Middle frontal gyrus (tissue), 1 donor: ENCODE results near the gene DDX20.
"Not testable (repeated sequence)": the region's sequence is repeated elsewhere in the genome, so short reads cannot be mapped to it uniquely, and the experiment has no call there.

Experiments
- DNase-seq: peaks from one replicate; pipeline ENCODE4 v3.0.0-alpha.2; 2015; ENCODE audit warnings: low spot score; ENCODE audit errors: extremely low spot score

The DDX20 gene

GRCh38 chr1:111786669-111787207 is 31.0 kb downstream of the DDX20 start:
- DNase-seq, result no peak

GRCh38 chr1:111789142-111789541 is 33.4 kb downstream of the DDX20 start:
- no peak for DNase-seq

DNA sequence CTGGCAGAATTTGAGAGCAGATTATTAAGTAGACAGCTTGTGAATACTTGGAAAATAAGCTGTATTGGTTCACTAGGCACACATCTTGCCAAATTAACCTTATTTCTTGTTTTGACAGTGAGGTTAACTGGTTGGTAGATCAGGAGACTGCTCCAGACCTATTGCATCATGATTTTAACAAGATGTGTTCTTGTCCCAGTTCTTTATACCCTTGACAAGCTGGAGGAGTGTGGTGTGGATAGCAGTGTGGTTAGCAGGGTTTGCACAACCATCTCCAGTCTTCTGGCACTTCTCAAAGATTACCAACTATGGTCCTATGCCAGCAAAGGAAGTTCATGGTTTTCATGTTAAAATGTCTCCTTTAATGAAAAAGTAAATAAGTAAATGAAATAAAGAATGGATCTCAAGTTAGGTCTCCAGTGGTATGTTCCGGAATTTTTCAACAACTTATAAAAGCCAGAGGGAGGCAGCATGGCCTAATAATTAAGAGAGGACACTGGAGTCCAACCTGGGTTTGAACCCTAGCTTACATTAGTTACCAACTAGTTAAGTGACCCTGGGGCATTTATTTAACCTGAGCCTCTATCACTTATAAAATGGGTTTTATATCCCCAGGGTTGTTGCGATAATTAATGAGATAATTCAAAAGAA is 34.1 kb downstream of the DDX20 start:
- no peak for DNase-seq

GRCh38 chr1:111791776-111792175 is 36.1 kb downstream of the DDX20 start:
- no peak for DNase-seq

GRCh38 chr1:111792249-111792648 is 36.5 kb downstream of the DDX20 start:
- DNase-seq, result no peak

- no peak for DNase-seq
Measured at GRCh38 chr1:111793923-111794322, 38.2 kb downstream of the DDX20 start.

DNA sequence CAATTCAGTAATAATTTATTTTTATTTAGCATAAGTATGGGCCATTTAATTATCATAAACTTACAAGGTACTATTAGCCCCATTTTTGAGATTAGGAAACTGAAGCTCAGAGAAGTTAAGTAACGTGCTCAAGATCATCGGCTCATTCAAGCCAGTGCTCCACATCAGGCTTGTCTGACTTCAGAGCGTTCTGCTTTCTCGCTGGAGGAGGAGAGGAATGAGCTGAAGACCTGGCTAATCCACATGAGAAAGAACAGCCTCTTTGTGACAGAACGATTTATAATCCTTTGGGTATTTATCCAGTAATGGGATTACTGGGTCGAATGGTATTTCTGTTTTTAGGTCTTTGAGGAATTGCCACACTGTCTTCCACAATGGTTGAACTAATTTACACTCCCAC is 39.7 kb downstream of the DDX20 start:
- no peak for DNase-seq

GRCh38 chr1:111798580-111798979 is 42.9 kb downstream of the DDX20 start:
- no peak for DNase-seq

DNA sequence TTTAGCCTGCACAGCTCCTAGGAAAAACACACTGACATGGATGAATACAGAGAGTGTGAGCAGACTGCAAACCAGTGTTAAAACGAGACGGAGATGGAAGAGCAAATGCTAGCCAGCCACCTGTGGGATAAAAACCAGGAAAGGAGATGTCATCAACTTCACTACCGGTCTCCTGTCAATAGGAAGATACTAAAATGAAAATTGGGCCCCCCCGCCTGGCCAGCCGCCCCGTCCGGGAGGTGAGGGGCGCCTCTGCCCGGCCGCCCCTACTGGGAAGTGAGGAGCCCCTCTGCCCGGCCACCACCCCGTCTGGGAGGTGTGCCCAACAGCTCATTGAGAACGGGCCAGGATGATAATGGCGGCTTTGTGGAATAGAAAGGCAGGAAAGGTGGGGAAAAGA is 44.0 kb downstream of the DDX20 start:
- DNase-seq, result not testable (repeated sequence)

DNA sequence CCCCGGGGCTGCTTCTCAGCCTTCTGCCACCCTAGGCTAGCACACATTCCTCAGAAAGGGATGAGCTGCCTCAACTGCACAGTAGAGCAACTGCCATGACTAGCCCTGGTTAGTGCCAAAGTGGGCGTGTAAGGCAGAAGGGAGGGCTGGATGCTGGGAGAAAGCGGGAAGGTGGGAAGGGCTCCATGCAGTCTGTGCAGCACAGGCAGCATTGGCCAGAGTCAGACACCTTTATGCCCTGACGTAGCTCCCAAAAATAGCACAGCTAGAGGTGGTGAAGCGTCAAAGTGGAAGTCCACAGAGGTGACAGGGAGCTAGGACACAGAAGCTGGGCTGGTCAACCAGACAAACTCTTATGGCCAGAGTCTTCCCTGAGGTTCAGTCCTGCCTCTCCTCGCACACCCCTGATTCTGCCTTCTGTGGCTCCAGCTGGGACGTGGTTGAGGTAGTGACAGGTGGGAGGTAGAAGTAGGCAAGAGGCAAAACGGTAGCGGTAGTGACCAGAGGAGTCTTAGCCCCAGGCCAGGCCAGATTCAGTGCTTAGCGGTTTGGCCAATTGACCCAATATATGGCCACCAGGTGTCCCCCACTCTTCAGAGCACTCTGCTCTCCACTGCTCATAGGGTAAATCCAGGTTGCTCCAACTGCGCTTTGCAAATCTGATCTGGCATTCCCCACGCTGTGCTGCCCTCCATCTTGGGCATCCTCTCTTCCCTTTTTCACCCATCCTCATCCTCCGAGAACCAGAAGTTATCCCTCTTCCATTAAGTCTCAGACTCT is 45.6 kb downstream of the DDX20 start:
- DNase-seq, result no peak

DNA sequence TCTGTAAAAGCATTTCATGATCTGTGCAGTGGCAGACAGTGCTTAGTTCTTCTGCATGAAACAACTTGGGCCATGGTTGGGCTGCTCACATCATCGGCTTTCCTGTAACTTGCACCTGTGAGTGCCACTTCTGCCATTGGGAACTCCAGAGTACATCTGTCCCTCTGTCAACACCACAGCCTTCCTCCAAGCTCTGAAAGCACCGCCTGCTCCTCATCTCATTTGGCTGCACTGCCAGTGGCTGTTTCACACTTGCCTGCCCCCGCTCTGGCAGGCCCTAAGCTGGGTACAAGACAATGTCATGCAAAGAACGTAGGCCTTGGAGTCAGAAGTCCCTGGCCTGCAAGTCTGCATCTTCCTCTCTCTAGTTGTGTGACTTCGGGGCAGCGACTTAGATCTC is 46.4 kb downstream of the DDX20 start:
- DNase-seq, result no peak

DNA sequence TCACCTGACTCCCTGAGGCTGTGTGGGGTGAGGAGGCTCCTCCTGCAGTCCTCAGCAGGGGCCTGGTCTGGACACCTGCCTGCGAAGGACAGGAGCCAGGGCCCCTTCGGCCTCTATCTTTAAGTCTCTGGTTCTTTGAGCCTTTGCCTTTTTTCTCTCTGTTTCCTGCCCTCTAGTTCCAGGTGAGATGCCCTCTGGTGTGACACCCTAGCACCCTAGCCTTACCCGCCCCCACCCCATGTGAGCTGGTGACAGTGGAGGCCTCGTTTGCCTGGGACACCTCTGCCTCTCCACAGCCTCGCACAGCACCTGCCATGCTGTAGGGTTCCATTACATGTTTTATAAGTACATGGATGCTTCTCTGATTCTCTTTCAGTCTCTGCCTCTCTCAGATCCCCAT is 47.3 kb downstream of the DDX20 start:
- no peak for DNase-seq

DNA sequence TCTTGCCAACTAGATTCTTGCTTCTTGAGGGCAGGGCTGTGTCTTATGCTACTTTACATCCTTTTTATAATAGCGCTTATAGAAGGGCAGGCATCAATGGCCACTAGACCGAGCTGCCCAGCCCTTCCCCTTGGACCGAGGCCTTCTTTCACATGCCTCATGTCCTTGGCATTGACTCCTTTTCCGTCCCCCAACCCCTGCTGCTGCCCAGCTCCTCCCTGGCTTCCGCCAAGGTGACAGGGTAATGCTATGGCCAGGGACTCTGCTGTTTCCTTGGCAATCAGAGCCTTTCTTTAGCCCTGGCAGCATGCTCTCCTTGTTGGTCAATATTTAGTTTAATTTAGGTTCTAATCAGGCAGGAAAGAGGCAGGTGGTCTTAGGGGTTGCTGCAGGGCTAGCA is 48.2 kb downstream of the DDX20 start:
- DNase-seq, result no peak

GRCh38 chr1:111804776-111805175 is 49.1 kb downstream of the DDX20 start:
- DNase-seq, result no peak

DNA sequence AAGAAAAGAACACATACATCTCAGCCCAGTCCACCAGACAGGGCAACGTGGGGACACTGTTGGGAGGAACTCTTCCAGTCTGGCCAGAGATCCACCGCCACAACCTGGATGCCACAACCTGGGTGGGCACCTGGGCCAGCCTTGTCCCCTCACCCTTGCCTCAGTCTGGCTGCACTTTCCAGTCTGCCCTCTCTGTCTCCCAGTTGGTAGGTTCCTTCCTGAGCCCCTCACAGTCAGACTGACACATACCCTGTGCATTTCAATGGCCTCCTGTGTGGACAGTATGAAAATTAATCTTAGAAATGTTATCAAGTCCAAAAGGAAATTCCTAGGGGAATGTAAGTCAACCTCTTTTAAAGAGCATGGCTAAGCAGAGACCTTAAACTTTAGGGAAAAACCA is 49.5 kb downstream of the DDX20 start:
- DNase-seq, result no peak

GRCh38 chr1:111811891-111812290 is 56.2 kb downstream of the DDX20 start:
- no peak for DNase-seq

DNA sequence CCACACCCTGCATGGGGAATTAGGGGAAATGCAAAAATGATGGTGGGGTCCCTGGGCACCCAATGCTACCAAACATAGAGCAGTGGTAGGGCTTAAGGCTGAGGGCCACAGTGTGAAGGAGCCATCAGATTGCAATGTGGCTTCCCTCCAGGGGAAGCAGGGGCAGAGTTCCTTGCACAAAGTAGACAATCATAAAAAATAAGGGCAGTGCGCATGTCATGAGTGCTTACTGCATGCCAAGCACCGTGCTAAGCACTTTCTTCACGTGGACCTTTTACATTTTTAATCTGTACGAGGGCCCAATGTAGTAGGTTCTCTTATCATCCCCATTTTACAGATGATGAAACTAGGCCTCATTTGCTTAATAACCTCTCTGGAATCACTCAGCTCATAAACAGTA is 56.6 kb downstream of the DDX20 start:
- DNase-seq, result no peak

DNA sequence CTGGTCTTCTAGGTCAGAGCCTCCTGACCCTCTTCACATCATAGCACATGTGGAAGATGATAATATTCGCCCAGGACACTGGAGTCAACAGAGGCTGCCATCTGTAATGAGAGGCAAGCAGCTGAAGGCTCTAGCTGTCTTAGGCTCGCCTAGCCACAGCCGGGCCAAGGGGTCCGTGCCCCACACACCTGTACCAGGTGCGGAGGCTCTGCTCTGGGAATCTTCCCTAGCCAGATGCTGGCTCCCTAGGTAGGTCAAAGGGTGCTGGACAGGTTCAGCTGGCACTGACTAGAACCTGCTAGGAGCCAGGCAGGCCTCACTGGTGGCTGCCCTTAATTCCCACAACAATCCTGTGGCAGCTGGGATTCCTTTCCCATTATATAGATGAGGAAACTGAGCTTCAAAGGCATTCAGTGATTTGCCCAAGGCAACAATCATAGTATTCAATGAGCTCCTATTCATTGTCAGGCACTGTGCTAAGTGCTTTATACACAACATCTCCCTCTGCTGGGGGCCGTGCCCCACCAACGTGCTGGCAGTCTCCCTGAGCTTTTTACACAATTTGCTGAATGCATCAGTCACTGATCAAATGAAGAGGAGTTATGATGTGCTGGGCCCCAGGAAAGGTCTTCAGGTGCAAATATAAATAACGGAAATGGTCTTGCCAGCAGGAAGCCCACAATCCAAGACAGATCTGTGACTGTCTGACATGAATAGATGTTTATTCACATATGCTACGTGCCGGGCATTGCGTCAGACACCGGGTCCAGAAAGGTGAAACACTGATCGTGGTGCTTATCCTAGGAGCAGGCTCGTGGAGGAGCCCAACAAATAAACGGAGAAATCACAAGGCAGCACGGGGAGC is 58.0 kb downstream of the DDX20 start:
- DNase-seq, result no peak

DNA sequence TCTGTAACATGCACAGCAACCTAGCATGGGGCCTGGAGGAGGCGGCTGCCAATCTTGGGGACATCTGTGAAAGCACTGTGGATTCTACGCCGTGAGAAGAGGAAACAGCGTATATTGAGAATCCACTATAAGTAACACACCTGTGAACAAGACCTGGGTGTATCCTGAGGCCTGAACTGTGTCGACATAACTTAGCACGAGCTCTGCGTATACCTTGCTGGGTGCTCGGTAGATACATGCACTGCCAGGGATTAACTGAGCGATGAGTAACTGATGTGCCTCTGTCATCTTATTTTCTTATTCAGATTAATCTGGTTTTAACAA is 58.6 kb downstream of the DDX20 start:
- DNase-seq, result no peak

- no peak for DNase-seq
Measured at GRCh38 chr1:111814642-111815041, 58.9 kb downstream of the DDX20 start.
